GM20000 (cell line): ENCODE measurements around the gene DMP1.

ENCODE experiments used
- DNase-seq: peaks from one replicate; pipeline ENCODE4 v3.0.0; 2012; ENCODE audit warnings: low spot score
- TF ChIP-seq, protein P1 (sequence below): IDR thresholded peaks from 2 replicates; pipeline ENCODE4 v1.5.1; 2012; ENCODE audit warnings: mild to moderate bottlenecking, control low read depth; ENCODE audit errors: extremely low read depth, missing control alignments

The DMP1 gene

GRCh38 chr4:87622303-87622702, 27.8 kb upstream of the DMP1 start:
- no peak for DNase-seq
- TF ChIP-seq, protein P1, sequence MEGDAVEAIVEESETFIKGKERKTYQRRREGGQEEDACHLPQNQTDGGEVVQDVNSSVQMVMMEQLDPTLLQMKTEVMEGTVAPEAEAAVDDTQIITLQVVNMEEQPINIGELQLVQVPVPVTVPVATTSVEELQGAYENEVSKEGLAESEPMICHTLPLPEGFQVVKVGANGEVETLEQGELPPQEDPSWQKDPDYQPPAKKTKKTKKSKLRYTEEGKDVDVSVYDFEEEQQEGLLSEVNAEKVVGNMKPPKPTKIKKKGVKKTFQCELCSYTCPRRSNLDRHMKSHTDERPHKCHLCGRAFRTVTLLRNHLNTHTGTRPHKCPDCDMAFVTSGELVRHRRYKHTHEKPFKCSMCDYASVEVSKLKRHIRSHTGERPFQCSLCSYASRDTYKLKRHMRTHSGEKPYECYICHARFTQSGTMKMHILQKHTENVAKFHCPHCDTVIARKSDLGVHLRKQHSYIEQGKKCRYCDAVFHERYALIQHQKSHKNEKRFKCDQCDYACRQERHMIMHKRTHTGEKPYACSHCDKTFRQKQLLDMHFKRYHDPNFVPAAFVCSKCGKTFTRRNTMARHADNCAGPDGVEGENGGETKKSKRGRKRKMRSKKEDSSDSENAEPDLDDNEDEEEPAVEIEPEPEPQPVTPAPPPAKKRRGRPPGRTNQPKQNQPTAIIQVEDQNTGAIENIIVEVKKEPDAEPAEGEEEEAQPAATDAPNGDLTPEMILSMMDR, result no peak

DNA sequence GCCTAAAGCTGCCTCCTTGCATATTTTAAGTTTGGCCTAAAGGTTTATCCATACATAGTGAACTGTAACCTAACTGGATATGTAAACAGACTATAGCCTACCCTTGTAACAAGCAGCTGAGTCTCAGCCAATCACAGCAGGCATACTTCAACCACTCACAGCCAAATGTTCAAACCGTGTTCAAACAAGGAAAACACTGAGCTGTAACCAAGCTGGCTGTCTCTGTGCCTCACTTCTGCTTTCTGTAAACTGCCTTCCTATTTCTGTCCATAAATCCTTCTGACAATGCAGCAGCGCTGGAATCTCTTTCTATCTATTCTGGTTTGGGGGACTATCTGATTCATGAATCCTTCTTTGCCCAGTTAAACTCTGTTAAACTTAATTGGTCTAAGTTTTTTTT, 25.4 kb upstream of the DMP1 start:
- TF ChIP-seq, protein P1, result no peak
- DNase-seq, result no peak

DNA sequence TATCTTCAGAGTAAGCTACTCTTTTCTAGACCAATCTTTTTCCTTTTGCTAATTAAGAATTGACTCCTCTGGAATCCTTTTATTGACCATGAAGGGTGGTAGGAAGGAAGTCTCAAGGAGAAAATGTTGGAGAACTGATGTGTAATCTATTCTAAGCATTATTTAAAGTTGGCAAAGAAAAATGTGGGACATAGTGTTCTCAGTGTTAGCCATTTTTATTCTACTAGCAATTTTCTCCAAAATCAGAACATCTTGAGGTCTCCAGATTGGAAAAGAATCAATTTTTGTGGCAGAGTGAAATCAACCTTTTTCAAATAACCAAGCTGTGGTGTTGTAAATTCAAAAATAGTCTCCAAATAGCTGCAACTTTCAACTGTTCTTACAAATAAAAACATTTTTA, 18.4 kb upstream of the DMP1 start:
- TF ChIP-seq, protein P1, result no peak
- DNase-seq, result no peak

GRCh38 chr4:87632469-87632868, 17.6 kb upstream of the DMP1 start:
- TF ChIP-seq, protein P1, result no peak
- no peak for DNase-seq

- TF ChIP-seq, protein P1, result no peak
- DNase-seq, result no peak
Measured at GRCh38 chr4:87633243-87633642, 16.8 kb upstream of the DMP1 start.

GRCh38 chr4:87644286-87644685, 5.8 kb upstream of the DMP1 start:
- TF ChIP-seq, protein P1, result no peak
- DNase-seq, result no peak

DNA sequence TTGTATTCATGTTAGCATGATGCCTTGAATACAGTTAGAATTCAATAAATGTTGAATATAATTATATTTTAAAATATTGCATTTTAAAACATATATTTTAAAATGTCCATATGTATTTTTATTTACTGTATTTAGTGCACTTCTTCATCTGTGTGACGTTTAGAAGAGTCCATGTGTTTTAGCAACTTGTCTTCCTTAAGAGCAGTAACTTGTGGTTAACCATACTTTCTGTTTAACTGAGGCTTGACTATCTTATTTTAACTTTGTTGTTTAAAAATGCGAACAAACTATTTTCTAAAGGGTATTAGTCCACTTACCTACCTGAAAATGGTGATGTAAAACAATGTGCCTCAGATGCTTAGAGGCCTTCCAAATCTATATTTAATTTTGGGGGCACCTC, 858 bp downstream of the DMP1 start:
- TF ChIP-seq, protein P1, result no peak
- DNase-seq, result no peak

GRCh38 chr4:87651941-87652340, 1.9 kb downstream of the DMP1 start:
- TF ChIP-seq, protein P1, result no peak
- no peak for DNase-seq
